Fibroblast of lung (primary cell): ENCODE measurements around the gene CAPN15. TPM values are rescaled to one million over a fixed set of nuclear protein-coding genes. Genes with fewer than 3 reads are reported as not detected.

Experiments used
- DNase-seq, 2 donors: peaks; one replicate each; pipeline versions ENCODE4 v3.0.0 to v3.0.0-alpha.2; 2010; ENCODE audit warnings: low read depth in 2 of 2
- H2AFZ ChIP-seq: 2 replicates; pipeline ENCODE4 v1.5.1; 2012; ENCODE audit warnings: low read length, control low read depth, inconsistent platforms
- H3K27ac ChIP-seq: 2 replicates; pipeline ENCODE4 v1.5.1; 2011; ENCODE audit warnings: low read length, control low read depth; ENCODE audit not compliant: insufficient read depth
- H3K27me3 ChIP-seq: 2 replicates; pipeline ENCODE4 v1.5.1; 2011; ENCODE audit warnings: mild to moderate bottlenecking, low read length; ENCODE audit not compliant: control insufficient read depth, insufficient read depth
- H3K36me3 ChIP-seq: 2 replicates; pipeline ENCODE4 v1.5.1; 2011; ENCODE audit warnings: low read length; ENCODE audit not compliant: control insufficient read depth, insufficient read depth
- H3K4me1 ChIP-seq: 2 replicates; pipeline ENCODE4 v1.5.1; 2011; ENCODE audit warnings: low read length; ENCODE audit not compliant: control insufficient read depth, insufficient read depth; ENCODE audit errors: extremely low read depth
- H3K4me2 ChIP-seq: 2 replicates; pipeline ENCODE4 v1.5.1; 2011; ENCODE audit warnings: low read length, control low read depth; ENCODE audit not compliant: insufficient read depth; ENCODE audit errors: extremely low read depth
- H3K4me3 ChIP-seq, 4 experiments: fragments of 200-600 bp in 1 of 4; sonication (generic) in 1 of 4; replicated peaks in 1 of 4; 2 replicates each; pipeline ENCODE4 v1.5.1; 2011 to 2016; ENCODE audit warnings: low read length in 4 of 4, low read depth in 3 of 4, mild to moderate bottlenecking in 3 of 4, control low read depth in 2 of 4, inconsistent platforms in 1 of 4, mixed read lengths in 1 of 4; ENCODE audit not compliant: insufficient read depth in 1 of 4; ENCODE audit errors: control extremely low read depth in 1 of 4
- H3K79me2 ChIP-seq: 2 replicates; pipeline ENCODE4 v1.5.1; 2012; ENCODE audit warnings: mild to moderate bottlenecking, low read length, inconsistent platforms; ENCODE audit not compliant: control insufficient read depth, insufficient read depth
- H3K9ac ChIP-seq: 2 replicates; pipeline ENCODE4 v1.5.1; 2011; ENCODE audit warnings: mild to moderate bottlenecking, low read length, control low read depth; ENCODE audit not compliant: insufficient read depth
- H3K9me3 ChIP-seq: 2 replicates; pipeline ENCODE4 v1.5.1; 2012; ENCODE audit warnings: low read depth, low read length; ENCODE audit not compliant: control insufficient read depth, insufficient read depth
- H4K20me1 ChIP-seq: 2 replicates; pipeline ENCODE4 v1.5.1; 2011; ENCODE audit warnings: low read length; ENCODE audit not compliant: control insufficient read depth, insufficient read depth; ENCODE audit errors: extremely low read depth
- EZH2 ChIP-seq: IDR thresholded peaks from 2 replicates; pipeline ENCODE4 v1.5.1; 2012; ENCODE audit warnings: low read length, control low read depth, mild to moderate bottlenecking; ENCODE audit errors: missing control alignments
- polyA plus RNA-seq, 2 donors: library from polyadenylated mRNA; depleted of rRNA in 1 of 2; stranded (reverse) in 1 of 2; unstranded in 1 of 2; fragments of >200 nt; gene quantifications; 2 replicates each; pipeline ENCODE4 v1.2.1, GENCODE V29; 2011 to 2012; ENCODE audit warnings: missing spikeins in 1 of 2
- total RNA-seq: library from RNA; depleted of rRNA; stranded (reverse); fragments of >200 nt; gene quantifications from 2 replicates; pipeline ENCODE4 v1.2.1, GENCODE V29; 2014
- TF ChIP-seq, protein P1 (sequence below), 2 donors: IDR thresholded peaks in 1 of 2; conservative IDR thresholded peaks in 1 of 2; 1 replicate in 1 of 2; 2 replicates in 1 of 2; pipeline ENCODE4 v1.5.1; 2011 to 2012; ENCODE audit warnings: low read length in 2 of 2, control low read depth in 1 of 2, inconsistent platforms in 1 of 2, low read depth in 1 of 2, mild to moderate bottlenecking in 1 of 2

CAPN15 gene
- total and polyA plus RNA-seq, 2 donors (not counting 1 experiment from before 2014, with no cell fraction given) = 4.1 to 21.3 TPM

DNA sequence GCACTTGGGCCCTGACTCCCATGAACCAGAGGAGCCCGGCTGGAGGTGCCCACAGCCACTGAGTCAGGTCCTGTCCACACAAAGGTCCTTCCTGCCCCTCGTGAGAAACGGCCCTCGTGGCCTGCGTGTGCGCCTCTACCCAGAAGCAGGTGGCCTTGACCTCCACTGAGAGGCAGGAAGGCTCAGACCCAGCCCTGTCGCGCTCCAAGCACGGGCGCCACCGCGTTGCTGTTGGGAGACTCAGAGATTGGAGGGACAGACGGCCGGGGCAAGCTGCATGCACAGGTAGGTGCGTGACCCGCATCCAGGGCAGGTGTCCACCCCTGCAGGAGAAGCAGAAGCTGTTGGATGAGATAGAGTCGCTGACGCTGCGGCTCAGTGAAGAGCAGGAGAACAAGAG, 8.1 kb upstream of the CAPN15 start:
- no peak overlapping the region for H3K9ac ChIP-seq
- no peaks in the 10 kb centered on the region for H3K4me1 ChIP-seq
- no peak for DNase-seq
- no peak for TF ChIP-seq EZH2
- TF ChIP-seq, protein P1, sequence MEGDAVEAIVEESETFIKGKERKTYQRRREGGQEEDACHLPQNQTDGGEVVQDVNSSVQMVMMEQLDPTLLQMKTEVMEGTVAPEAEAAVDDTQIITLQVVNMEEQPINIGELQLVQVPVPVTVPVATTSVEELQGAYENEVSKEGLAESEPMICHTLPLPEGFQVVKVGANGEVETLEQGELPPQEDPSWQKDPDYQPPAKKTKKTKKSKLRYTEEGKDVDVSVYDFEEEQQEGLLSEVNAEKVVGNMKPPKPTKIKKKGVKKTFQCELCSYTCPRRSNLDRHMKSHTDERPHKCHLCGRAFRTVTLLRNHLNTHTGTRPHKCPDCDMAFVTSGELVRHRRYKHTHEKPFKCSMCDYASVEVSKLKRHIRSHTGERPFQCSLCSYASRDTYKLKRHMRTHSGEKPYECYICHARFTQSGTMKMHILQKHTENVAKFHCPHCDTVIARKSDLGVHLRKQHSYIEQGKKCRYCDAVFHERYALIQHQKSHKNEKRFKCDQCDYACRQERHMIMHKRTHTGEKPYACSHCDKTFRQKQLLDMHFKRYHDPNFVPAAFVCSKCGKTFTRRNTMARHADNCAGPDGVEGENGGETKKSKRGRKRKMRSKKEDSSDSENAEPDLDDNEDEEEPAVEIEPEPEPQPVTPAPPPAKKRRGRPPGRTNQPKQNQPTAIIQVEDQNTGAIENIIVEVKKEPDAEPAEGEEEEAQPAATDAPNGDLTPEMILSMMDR (conservative IDR thresholded peaks at IDR 0.05 in 1 of 2, IDR thresholded peaks at IDR 0.05 in 1 of 2; ENCODE audit: low read depth in 1 of 2, low read length in 2 of 2) = no peak
- H4K20me1 ChIP-seq = no peaks in the 10 kb centered on the region
- no peaks in the 10 kb centered on the region for H3K27me3 ChIP-seq
- H3K9me3 ChIP-seq = no peaks in the 10 kb centered on the region
- H2AFZ ChIP-seq = no peak overlapping the region
- no peak overlapping the region for H3K27ac ChIP-seq
- H3K36me3 ChIP-seq = peaks cover 19% of the 10 kb centered on the region
- H3K4me3 ChIP-seq = no peak overlapping the region
- no peaks in the 10 kb centered on the region for H3K79me2 ChIP-seq
- no peak overlapping the region for H3K4me2 ChIP-seq

- Histone ChIP-seq H4K20me1 (no peaks in the 10 kb centered on the region), H3K4me1 (peaks cover 2% of the 10 kb centered on the region), H3K27me3 (no peaks in the 10 kb centered on the region), H3K36me3 (peaks cover 16% of the 10 kb centered on the region), H3K4me2 (no peak overlapping the region), H3K9me3 (no peaks in the 10 kb centered on the region), H3K4me3 (no peak overlapping the region), H3K27ac (no peak overlapping the region), H3K9ac (no peak overlapping the region), H2AFZ (no peak overlapping the region), H3K79me2 (no peaks in the 10 kb centered on the region)
- no peak for DNase-seq
- TF ChIP-seq, protein P1 (conservative IDR thresholded peaks at IDR 0.05 in 1 of 2, IDR thresholded peaks at IDR 0.05 in 1 of 2; ENCODE audit: low read depth in 1 of 2, low read length in 2 of 2) = no peak
- no peak for TF ChIP-seq EZH2
Measured at GRCh38 chr16:519841-520687, 7.4 kb upstream of the CAPN15 start.

GRCh38 chr16:520847-521246, 6.7 kb upstream of the CAPN15 start:
- no peak overlapping the region for H2AFZ ChIP-seq
- H3K36me3 ChIP-seq = peaks cover 14% of the 10 kb centered on the region

More at GRCh38 chr16:520847-521246, 6.7 kb upstream of the CAPN15 start:
- TF ChIP-seq, protein P1 (conservative IDR thresholded peaks at IDR 0.05 in 1 of 2, IDR thresholded peaks at IDR 0.05 in 1 of 2; ENCODE audit: low read depth in 1 of 2, low read length in 2 of 2) = no peak
- TF ChIP-seq EZH2 = no peak
- H3K4me1 ChIP-seq = peaks cover 8% of the 10 kb centered on the region
- H3K79me2 ChIP-seq = peaks cover 1% of the 10 kb centered on the region
- no peak overlapping the region for H3K9ac ChIP-seq
- no peak overlapping the region for H3K4me2 ChIP-seq
- H3K9me3 ChIP-seq = no peaks in the 10 kb centered on the region
- H3K27me3 ChIP-seq = no peaks in the 10 kb centered on the region
- no peak for DNase-seq
- no peak overlapping the region for H3K27ac ChIP-seq
- H3K4me3 ChIP-seq = no peak overlapping the region
- H4K20me1 ChIP-seq = no peaks in the 10 kb centered on the region
